Neutrophil (primary cell): ENCODE data around the gene WDR77.

ENCODE experiments used
- H3K27ac ChIP-seq: fragments of 200-600 bp; sonication (generic); 2 replicates; pipeline ENCODE4 v1.5.1; 2016; ENCODE audit warnings: mild to moderate bottlenecking, moderate library complexity
- H3K27me3 ChIP-seq: fragments of 200-600 bp; sonication (generic); 2 replicates; pipeline ENCODE4 v1.6.0; 2016; ENCODE audit warnings: mild to moderate bottlenecking
- H3K36me3 ChIP-seq: fragments of 200-600 bp; sonication (generic); 2 replicates; pipeline ENCODE4 v1.5.1; 2017
- H3K4me1 ChIP-seq, 2 experiments: fragments of 200-600 bp in 1 of 2; sonication (generic) in 1 of 2; 1 replicate in 1 of 2; 2 replicates in 1 of 2; pipeline versions ENCODE4 v1.5.1 to v1.6.1; 2013 to 2016; ENCODE audit warnings: low read depth in 1 of 2, low read length in 1 of 2, mild to moderate bottlenecking in 1 of 2, moderate library complexity in 1 of 2; ENCODE audit not compliant: control insufficient read depth in 1 of 2, insufficient read depth in 1 of 2
- H3K4me3 ChIP-seq, 2 experiments: fragments of 200-600 bp in 1 of 2; sonication (generic) in 1 of 2; 1 replicate in 1 of 2; 2 replicates in 1 of 2; pipeline ENCODE4 v1.5.1; 2013 to 2016; ENCODE audit warnings: low read depth in 1 of 2, low read length in 1 of 2, mild to moderate bottlenecking in 1 of 2, moderate library complexity in 1 of 2
- H3K9me3 ChIP-seq: fragments of 200-600 bp; sonication (generic); 2 replicates; pipeline ENCODE4 v1.5.1; 2016
- CTCF ChIP-seq: fragments of 200-600 bp; sonication (generic); IDR thresholded peaks from 2 replicates; pipeline ENCODE4 v1.5.1; 2016; ENCODE audit warnings: antibody characterized with exemption

WDR77 gene

GRCh38 chr1:111448482-111448917, 556 bp downstream of the WDR77 start:
- H3K9me3 ChIP-seq = no peaks in the 10 kb centered on the region
- peak overlapping the region; percentile 89 to 93 for H3K4me3 ChIP-seq
- peak overlapping the region; percentile 89 for H3K27ac ChIP-seq
- H3K27me3 ChIP-seq = no peaks in the 10 kb centered on the region
- H3K36me3 ChIP-seq = peaks cover 20% of the 10 kb centered on the region
- H3K4me1 ChIP-seq = peaks cover 21 to 32% of the 10 kb centered on the region in 2 experiments
- no peak for TF ChIP-seq CTCF

GRCh38 chr1:111446967-111447892, 1.8 kb downstream of the WDR77 start:
- H3K36me3 ChIP-seq = peaks cover 32% of the 10 kb centered on the region
- H3K4me3 ChIP-seq = no peak overlapping the region

GRCh38 chr1:111446546-111446945, 2.5 kb downstream of the WDR77 start:
- Histone ChIP-seq H3K4me3 (no peak overlapping the region), H3K4me1 (peaks cover 21 to 27% of the 10 kb centered on the region in 2 experiments), H3K27ac (no peak overlapping the region), H3K27me3 (no peaks in the 10 kb centered on the region), H3K9me3 (no peaks in the 10 kb centered on the region), H3K36me3 (peaks cover 33% of the 10 kb centered on the region)
- no peak for TF ChIP-seq CTCF

More at GRCh38 chr1:111446967-111447892, 1.8 kb downstream of the WDR77 start:
- H3K9me3 ChIP-seq = no peaks in the 10 kb centered on the region
- H3K4me1 ChIP-seq = peaks cover 21 to 27% of the 10 kb centered on the region in 2 experiments
- TF ChIP-seq CTCF = no peak
- H3K27me3 ChIP-seq = no peaks in the 10 kb centered on the region
- H3K27ac ChIP-seq = no peak overlapping the region

GRCh38 chr1:111444031-111444430, 5.0 kb downstream of the WDR77 start:
- no peak overlapping the region for H3K27ac ChIP-seq

GRCh38 chr1:111442457-111442856, 6.6 kb downstream of the WDR77 start:
- no peak for TF ChIP-seq CTCF
- H3K36me3 ChIP-seq = peaks cover 29% of the 10 kb centered on the region
- H3K27me3 ChIP-seq = no peaks in the 10 kb centered on the region
- H3K9me3 ChIP-seq = no peaks in the 10 kb centered on the region
- no peak overlapping the region for H3K27ac ChIP-seq
- H3K4me3 ChIP-seq = no peak overlapping the region
- peaks cover 18% of the 10 kb centered on the region in 2 experiments for H3K4me1 ChIP-seq

More at GRCh38 chr1:111444031-111444430, 5.0 kb downstream of the WDR77 start:
- no peaks in the 10 kb centered on the region for H3K9me3 ChIP-seq
- no peak for TF ChIP-seq CTCF
- H3K4me1 ChIP-seq = peaks cover 18 to 19% of the 10 kb centered on the region in 2 experiments
- H3K27me3 ChIP-seq = no peaks in the 10 kb centered on the region
- peaks cover 29% of the 10 kb centered on the region for H3K36me3 ChIP-seq
- H3K4me3 ChIP-seq = no peak overlapping the region
